Measurements from ENCODE around the gene DDX25.

GRCh38 chr11:125942771-125943428, 38.6 kb downstream of the DDX25 start:
- no peak for TF ChIP-seq LEF1 (IDR thresholded peaks at IDR 0.05; ENCODE audit: borderline replicate concordance)
- no peak for TF ChIP-seq NFRKB (IDR thresholded peaks at IDR 0.05)
- no peak for TF ChIP-seq FOXA1 (IDR thresholded peaks at IDR 0.05)
- TF ChIP-seq FOXM1 (IDR thresholded peaks at IDR 0.05; ENCODE audit: borderline replicate concordance): no peak

Data from HEK293T (cell line).